DMS 273 treated with DMSO at 0.1 percent for 48 hours (cell line): ENCODE measurements around the gene OTUD6A.

Experiments used
- DNase-seq: peaks from one replicate; lab custom pipeline; 2025; lab: John Stamatoyannopoulos, UW

OTUD6A gene

GRCh38 chrX:70062076-70062475 is at the start of gene OTUD6A:
Gene OTUD6A, plus strand, starts transcription at chrX:70062457. Its CDS starts 68 bp downstream, at chrX:70062525.
- DNase-seq: no peak

DNA sequence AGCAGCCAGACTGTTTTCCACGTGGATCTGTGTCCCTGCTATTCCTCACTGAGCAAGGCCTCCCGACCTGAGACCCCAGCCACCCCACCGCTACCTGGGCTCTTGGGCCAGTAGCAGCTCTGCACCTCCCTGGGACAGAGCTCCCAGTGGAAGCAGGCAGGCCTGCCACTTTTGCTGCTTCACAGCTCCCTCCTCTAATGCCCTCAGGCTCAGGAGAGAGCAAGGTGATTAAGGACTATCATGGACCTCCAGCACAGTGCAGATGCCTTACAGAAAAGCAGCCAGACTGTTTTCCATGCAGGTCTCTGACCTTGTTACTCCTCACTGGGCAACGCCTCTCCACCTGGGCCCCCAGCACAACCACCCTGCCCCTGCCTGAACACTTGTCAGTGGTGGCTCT is 49.5 kb upstream of the OTUD6A start:
- no peak for DNase-seq

DNA sequence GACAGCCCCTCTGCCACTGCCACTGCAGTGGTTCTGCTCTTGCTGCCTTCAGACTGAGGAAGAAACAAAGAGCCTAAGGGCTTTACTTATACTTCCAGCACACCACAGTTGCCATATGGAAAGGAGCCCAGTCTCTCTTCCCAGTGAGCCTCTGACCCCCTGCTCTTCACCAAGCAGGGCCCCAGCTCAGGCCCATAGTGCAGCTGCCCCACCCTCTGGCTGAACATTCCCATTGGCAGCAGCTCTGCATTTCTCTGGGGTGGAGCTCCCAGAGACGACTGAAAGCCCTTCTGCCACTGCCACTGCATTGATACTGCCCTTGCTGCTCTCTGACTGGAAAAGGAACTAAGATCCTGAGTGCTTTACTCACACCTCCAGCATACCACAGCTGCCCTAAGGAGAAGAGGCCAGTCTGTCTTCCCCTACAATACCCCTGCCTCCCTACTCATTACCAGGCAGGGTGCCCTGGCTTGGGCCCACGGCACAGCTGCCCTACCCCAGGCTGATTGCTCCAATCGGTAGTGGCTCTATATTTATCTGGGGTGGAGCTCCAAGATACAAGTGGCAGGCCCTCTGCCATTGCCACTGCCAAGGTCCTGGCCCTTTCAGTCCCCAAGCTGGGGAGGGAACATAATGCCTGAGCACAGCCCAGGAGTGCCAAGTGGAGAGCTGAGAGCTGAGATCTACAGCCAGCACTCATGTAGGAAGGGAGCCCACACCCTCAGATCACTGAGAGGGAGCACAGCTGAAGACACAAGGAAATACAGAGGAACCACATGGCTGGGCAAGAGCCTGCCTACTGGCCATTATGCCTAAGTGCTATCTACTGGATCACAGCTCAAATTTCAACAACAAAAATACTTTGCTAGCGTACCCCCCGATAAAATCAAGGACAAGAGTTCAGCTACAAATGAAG is 48.5 kb upstream of the OTUD6A start:
- peak; percentile 28 for DNase-seq

DNA sequence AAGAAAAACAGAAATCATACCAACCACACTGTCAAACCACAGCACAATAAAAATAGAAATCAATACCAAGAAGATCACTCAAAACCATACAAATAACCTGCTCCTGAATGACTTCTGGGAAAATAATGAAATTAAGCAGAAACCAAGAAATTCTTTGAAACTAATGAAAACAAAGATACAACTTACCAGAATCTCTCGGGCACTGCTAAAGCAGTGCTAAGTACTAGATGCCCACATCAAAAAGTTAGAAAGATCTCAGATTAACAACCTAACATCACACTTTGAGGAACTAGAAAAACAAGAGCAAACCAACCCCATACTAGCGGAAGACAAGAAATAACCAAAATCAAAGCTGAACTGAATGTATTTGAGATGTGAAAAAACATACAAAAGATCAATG is 45.7 kb upstream of the OTUD6A start:
- no peak for DNase-seq

GRCh38 chrX:70022616-70023015 is 39.6 kb upstream of the OTUD6A start:
- no peak for DNase-seq

DNA sequence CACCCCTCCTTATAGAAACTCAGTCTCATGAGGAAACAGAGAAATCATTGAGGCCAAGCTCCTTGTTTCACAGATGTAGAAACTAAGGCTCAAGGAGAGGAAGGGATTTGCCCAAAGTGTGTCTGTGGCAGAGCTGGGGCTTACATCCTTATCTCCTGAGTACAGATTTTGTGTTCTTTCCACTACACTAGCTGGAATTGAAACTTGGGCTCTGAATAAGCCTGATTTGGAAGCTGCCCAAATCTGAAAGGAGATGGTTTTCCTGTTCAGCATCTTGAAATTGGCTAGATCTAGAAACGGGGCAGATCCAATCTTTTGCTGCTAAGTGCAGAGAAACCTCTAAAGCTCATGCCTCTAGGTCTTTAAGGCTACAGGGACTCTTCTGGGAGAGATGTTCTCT is 36.8 kb upstream of the OTUD6A start:
- no peak for DNase-seq

DNA sequence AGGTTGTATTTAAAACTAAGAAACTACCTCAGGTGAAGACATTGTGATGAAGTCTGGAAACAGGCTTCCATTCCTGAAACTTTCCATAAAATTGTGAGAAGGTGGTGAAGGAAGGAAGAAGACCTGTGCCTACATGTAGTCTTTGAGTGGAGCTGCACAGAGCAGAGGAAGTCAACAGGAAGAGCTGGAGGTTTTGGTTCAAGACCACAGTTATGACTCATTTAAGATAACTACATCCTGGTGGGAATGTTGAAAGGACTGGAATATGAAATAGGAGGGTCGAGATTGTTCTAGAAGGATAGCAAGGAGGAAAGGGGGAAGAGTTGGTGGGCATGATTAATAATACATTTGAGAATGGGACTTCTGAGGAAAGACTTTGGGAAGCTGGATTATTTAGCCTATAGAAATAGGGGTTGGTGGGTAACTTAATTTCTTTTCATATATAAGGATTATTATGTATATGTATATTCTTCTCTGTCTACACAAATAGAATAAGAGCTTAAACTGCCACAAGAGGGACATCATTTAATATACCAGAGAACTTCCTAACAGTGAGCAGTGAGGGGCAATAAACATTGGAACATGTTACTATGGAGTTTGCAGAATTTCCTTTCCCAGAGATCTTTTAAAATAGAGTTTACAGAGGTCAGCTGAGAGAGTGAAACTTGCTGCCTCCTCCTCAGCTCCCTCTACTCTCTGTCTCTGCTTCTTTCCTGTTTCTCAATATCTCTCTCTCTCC is 36.0 kb upstream of the OTUD6A start:
- DNase-seq: no peak

DNA sequence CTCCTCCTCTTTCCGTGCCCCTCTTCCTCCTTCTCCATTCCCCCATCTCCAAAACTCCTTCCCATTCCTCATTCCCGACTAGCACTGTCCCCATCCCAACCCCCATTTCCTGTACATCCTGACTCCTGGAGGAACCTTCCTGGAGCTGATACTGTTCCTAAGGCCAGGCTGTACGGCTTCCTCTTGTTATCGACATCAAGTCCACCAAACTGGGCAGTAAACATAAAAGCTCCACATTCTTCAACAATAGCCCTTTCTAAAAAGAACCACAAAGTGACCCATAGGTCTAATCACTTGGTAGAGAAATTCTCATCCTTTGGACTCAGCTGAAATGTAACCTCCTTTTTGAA is 35.4 kb upstream of the OTUD6A start:
- no peak for DNase-seq

DNA sequence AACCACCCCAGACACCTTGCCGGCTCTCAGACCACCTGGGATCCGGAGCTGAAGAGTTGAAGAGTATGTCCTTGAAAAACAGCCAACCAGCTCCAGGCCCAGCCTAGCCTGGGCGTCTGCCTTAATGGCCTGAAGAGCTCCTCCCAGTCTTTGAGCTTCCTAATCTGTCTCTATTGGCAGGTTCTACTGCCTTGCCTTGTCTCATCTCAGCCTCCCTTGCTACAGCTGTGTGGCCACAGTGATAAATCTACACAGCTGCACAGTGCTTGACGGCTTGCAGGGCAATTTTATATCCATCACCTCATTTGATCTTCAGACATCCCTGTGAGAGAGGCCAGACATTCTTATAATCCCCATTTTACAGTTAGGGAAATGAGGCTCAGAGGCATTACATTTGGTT is 32.4 kb upstream of the OTUD6A start:
- no peak for DNase-seq

GRCh38 chrX:70030301-70030767 is 31.9 kb upstream of the OTUD6A start:
- DNase-seq: peak; percentile 20

GRCh38 chrX:70032792-70033191 is 29.5 kb upstream of the OTUD6A start:
- DNase-seq: no peak

DNA sequence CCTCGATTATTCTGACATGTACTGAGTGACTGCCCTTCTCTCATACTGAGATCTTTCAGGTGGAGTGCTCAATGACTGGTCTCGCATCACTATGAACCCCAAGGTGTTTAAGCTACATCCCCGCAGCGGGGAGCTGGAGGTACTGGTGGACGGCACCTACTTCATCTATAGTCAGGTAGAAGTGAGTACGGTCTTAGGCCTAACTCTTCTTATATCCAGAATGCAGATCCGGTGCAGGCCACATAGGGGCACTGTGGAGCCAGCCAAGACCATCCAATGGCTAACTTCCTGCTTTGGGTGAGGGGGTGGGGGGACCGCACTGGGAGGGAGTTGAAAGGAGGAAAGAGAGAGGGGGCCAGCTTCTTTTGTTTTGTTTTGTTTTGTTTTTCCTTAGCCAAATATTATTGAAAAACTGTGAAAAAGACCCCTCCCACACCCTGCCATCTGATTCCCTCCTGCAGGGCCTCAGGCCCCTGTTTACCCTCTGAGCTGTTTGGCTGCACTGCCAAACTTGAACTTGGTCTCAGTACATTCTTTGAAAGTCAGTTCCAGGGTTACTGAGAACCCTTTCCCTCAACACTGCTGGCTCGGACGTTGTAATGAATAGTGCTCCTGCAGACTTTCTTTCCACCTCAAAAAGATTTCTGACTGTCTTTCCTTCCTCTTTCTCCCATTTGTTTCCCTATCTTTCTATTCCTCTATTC is 28.8 kb upstream of the OTUD6A start:
- no peak for DNase-seq

GRCh38 chrX:70034646-70035045 is 27.6 kb upstream of the OTUD6A start:
- no peak for DNase-seq

DNA sequence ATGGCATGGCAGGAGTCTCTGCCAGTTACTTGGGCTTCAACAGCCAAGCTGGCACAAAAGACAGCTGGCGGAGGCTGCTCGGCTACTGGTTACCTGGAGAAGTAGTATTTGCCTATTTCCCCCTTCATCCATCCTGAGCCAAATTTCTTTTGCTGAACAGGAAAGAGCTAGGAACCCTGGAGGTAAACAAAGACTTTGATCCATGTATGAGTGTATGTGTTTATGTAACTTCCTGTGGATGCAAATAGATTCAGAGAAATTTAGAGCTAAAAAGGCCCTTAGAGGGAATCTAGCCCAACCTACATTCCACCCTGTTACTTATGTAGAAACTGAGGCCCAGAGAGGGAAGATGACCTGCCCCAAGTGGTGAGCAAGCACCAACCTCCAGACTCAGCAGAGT is 23.7 kb upstream of the OTUD6A start:
- DNase-seq: no peak

DNA sequence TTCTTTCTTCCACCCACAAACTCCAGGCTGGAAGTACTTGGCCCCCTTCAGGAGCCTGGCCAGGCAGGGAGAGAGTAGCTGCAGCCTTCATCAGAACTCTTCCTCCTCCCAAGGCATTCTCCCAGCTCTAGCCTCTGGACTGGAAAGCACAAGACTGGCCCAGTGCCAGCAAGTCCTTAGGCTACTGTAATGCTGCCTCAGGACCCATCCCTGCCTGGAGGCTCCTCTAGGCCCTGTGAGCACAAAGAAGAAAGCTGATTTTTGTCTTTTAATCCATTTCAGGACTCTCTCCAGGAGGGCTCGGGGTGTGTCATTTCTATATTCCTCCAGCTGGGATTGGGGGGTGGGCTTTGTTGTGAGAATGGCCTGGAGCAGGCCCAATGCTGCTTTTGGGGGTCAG is 23.3 kb upstream of the OTUD6A start:
- no peak for DNase-seq

- no peak for DNase-seq
Measured at GRCh38 chrX:70039758-70040157, 22.5 kb upstream of the OTUD6A start.

DNA sequence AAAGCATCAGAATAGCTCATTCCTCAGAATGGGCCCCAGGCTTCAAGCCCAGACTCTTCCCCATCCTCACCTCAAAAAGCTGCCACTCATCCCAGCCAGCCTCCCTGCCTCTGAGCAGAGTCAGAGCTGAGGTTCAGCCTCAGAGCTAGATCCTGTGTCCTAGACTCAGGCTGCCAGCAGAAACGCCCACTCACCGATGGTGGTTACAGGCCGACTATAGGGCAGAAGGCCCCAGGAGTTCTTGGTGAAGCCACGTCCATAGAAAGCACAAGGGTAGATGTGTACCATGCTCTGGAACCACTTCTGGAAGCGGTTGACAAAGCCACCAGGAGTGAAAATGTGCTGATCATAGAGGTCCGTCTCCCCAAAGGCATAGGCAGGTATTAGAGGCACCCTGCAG is 20.3 kb upstream of the OTUD6A start:
- DNase-seq: no peak

DNA sequence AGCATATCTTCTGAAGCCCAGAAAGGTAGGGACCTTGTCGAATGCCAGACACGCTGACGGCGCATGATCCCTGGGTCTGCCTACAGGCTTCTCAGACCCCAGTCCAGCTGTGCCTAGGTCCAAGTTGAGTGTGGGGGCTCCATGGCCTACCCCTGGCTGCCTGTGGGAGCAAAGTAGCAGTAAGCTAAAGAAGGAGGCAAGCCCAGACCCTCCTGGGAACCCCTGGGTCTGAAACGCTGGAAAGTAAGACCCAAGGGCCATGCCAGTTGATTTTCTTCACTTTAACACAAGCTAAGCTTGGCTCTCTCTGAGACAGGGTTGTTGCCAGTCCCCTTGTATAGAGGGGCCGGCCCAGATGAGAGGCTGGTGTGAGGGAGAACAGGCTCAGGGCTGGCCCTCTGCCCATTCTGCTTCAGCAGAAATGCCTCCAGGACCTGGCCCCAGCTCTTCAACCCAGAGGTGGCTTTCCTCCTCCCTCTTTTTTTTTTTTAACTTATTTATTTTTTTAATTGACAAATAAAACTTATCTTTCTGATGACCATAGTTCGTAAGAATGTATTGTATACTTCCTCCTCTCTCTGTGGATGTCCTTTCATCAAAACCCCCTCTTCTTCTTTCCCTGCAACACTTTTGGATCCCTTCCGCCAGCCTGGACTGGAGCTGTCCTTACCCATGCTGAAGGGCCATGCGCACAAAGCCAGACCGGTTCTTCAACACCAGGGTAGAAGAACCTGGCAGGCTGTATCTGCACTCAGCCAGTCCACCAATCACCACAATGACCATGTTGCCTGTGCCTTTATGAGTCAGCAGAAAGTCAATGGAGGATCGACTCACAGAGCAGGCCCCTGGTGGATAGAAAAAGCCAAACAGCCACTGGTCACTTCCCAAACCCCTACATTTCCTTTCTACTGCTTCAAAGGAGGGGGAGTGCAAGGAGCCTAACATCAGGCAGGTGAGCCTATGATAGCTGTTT is 19.6 kb upstream of the OTUD6A start:
- DNase-seq: no peak

DNA sequence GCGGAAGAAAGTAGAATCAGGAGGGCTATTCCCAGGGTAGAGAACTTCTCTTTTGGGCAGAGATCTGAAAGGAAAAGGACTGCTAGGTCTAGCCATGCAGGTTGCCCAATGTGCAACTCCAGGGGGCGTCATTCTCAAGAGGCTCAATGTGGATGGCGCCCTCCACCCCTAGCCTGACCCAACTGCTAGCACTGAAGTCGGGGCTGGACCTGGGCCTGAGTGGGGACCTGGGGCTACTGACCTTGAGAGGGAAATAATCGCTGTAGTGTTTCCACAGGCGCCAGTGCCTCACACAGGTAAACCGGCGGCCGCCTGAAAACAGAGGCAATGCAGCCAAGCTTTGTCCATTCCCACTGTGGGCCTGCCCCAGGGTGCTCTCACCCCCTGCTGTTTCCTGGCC is 18.6 kb upstream of the OTUD6A start:
- DNase-seq: no peak

DNA sequence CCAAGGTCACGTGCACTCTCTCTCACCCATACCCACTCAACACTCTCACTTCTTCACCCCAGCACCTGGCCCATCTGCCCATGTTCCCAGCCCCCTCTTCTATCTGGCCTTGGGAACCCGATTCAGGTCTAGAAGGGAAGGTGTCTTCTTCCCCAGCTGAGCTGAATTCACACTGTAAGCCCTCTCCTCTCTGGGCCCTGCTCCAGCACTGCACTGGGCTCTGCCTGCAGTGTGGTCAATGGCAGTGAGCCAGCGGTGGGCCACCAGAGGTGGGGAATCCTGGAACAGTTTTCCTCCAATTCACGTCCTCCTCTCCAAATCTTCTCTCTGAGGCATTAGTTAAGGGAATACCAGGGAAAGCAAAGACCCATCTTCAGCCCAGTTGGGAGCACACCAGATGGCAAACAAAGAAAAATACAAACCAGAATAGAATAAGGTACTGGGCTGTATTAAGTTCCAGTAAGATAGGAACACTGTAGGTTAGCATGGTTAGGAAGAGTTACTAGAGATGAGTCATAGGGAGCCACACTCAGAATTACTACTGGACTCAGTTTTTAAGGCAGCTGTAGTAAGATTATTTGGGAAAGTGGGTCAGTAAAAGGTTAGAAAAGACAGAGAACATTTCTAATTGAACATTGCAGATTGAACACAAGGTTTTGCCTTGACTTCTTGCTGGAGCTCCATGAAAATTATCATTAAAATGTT is 17.6 kb upstream of the OTUD6A start:
- DNase-seq: no peak

DNA sequence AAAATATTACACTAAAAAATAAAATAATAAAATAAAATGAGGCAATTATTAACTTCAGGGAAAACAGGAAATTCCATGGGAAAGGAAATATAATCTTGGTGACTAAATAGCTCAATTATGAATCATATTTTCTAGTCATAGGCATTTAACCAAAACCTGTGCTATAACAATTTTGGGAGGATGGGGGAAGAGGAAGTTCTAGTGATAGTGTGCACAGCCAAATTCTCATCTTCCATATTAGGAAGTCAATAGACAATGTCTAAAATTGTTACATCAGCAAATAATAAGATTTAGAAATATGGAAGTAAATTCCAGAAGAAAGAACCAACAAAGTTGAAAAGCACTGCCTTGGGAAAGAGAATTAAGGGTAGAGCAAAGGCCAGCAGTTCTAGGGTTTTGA is 15.3 kb upstream of the OTUD6A start:
- DNase-seq: no peak
